Measurements from ENCODE around the gene PYGL.

DNA sequence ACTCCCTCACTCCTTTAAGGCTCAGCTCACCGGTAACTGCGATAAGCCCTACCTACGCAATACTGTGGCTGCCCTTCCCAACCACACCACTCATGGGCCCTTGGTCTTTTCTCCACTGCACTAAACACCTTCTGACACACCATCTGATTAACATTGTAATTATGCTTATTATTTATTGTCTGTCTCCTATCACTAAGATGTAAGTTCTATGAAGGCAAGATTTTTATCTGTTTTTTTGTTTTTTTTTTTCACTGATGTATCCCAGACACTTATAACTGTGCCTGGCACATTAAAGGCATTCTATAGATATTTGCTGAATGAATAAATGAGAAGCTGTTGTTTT, 34.2 kb upstream of the PYGL start:
- TF ChIP-seq, protein P1, sequence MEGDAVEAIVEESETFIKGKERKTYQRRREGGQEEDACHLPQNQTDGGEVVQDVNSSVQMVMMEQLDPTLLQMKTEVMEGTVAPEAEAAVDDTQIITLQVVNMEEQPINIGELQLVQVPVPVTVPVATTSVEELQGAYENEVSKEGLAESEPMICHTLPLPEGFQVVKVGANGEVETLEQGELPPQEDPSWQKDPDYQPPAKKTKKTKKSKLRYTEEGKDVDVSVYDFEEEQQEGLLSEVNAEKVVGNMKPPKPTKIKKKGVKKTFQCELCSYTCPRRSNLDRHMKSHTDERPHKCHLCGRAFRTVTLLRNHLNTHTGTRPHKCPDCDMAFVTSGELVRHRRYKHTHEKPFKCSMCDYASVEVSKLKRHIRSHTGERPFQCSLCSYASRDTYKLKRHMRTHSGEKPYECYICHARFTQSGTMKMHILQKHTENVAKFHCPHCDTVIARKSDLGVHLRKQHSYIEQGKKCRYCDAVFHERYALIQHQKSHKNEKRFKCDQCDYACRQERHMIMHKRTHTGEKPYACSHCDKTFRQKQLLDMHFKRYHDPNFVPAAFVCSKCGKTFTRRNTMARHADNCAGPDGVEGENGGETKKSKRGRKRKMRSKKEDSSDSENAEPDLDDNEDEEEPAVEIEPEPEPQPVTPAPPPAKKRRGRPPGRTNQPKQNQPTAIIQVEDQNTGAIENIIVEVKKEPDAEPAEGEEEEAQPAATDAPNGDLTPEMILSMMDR (IDR thresholded peaks at IDR 0.05): no peak
- TF ChIP-seq POLR2A (IDR thresholded peaks at IDR 0.05): no peak
